Stimulated activated CD8-positive, alpha-beta memory T cell treated with anti-CD3 and anti-CD28 coated beads, Interleukin-15, amount 100 ng/mL, for 48 hours (primary cell): ENCODE data around the gene DCLK1.
"Not testable (repeated sequence)": the region's sequence is repeated elsewhere in the genome, so short reads cannot be mapped to it uniquely, and the experiment has no call there.

Experiments used
- DNase-seq, 2 donors: peaks; one replicate each; pipeline ENCODE4 v3.0.0-alpha.2; 2020; ENCODE audit warnings: low read depth in 2 of 2

Gene DCLK1

DNA sequence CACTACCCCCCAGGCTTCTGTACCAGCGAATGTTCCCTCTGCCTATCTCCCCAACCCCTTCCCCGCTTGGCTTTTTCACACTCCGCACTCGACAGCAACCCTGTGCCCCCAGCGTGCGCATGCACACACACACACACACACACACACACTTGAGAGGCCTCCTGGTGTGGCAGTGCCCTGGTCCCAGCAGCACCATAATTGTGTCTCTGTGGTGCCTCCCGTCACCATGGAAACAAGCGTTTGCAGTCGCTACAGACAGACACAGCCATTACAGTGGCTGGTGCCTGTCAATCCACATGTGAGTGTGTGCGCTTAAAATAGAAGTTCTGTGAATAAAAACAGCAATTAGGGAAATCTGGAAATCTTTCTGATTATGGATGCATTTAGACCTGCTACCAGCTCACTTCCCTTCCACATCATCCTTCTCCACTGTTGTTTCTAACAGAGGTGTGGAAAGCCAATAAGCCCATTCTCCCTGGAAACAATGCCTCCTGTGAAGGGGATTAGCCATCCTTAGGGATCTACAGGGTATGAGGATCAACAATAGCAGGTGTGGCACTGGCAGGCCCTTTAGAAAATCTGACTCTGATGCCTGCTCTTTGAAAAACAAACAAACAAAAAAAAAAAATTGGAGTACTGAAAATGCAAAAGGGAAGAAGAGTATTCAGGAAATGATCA, 146.3 kb downstream of the DCLK1 start:
- no peak for DNase-seq

DNA sequence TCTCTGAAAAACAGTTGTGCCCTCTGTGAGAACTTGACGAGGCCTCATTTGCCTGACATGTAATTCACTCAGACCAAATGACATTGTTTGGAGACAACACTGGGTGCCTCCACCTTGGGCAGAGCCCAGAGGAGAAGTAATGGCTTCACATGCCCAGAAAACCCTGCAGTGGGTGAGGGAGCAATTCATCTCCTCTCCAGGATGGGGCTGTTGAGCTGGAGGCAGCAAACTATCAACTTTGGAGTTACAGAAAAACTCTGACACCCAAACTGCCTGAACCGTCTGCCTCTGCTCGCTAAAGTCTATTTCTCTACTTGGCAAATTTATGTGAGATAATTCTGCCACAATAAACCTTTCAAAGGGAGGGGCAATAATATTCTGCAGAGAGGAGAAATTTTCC, 146.9 kb downstream of the DCLK1 start:
- no peak for DNase-seq

DNA sequence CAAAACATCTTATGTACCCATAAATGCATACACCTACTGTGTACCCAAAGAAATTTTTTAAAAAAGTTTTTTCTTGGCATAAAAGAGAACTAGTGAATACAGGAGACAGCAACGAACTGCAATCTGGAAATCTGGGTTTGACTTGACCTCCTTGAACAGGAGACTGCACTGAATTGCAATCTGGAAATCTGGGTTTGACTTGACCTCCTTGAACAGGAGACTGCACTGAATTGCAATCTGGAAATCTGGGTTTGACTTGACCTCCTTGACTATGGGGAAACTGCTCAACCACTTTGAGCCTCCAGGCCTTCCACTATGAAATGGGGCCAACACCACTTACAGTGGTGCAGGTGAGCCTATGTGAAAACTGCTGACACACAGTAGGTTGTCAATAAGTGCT, 147.5 kb downstream of the DCLK1 start:
- not testable (repeated sequence) for DNase-seq

DNA sequence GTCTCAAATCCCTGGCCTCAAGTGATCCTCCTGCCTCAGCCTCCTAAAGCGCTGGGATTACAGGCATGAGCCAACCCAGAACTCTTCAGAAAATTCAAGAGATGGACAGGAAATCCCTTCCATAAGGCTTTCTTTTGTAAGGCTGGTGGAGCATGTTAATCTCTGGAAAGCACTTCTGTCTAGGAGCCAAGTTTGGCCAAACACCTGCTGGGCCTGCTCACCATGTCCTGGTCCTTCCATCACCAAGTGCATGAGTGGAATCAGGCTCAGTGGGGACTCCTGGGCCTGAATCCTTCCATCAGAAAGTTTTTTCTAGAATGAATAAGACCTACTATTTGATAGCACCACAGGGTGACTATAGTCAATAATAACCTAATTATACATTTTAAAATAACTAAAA, 148.0 kb downstream of the DCLK1 start:
- no peak for DNase-seq

DNA sequence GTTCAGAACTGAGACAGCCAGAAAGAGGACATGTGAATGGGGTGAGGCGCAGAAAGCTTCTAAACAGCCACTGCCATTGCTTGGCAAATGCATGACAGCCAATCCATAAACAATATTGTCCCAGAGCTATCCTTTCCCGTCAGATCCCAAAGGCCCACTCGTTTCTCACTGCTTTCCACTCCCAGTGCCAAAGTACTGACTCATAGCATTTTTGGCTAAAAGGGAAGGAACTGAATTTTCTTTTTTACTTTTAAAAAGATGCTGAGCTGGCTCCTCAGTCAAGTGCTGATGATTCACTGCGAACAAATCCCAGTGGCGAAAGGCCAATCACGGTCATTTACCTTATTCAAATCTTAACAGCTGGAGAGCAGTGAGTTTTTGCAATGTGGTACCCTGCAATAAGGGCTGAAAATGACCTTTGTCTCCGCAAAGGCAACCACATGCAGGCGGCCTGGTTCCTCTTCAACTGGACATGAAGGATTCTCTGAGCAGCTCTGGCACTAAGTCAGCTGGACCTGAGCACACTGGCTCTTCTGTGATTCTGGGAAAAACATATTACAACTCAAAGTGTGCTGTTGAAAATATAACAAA, 151.7 kb downstream of the DCLK1 start:
- DNase-seq: no peak

DNA sequence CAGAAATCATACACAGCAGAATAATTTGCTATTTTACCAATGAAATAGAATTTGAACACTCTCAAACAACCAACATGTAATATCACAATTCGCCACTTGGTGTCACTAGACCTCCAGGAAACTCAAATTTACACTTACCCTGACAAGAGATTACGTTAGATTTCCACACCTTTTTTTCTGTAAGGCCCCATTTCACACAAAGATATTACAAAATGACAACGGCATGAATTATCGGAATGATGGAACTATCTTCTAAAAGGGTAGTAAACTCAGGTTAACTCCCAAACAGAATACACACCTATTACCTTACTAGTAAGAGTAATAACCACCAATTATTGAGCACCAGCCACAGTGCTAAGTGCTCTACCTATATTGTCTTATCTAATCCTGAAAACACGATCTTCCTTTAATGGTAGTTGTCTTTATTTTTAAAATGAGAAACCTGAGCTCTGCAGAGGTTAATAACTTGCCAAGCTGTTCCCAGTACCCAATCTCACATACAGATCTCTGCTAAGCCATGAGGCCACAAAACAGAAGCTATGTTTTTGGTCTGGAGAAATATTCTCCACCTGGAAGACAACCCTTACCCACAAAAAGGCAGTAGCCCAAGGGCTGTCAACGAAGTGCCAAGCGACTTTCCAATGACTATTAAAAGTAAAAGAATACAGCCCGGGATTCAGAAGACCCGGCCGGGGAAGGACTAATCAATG, 152.4 kb downstream of the DCLK1 start:
- no peak for DNase-seq

DNA sequence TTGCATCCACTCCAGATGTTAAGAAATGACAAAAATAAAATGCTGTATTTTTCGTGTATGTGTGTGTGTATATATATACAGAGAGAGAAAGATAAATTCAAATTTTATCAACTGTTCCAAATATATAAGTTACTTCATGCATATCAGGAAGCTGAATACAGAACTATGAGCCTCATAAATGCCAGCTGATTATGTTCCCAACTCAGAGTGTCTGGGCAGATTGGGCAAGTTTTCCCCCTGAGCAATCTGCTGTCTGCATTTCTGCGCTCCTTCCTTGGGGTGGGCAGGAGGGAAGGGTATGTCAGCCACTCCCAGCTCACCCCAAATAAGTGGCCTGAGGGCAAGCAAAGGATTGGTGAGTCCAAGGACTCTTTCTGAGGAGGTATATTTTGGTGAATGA, 154.1 kb downstream of the DCLK1 start:
- no peak for DNase-seq

DNA sequence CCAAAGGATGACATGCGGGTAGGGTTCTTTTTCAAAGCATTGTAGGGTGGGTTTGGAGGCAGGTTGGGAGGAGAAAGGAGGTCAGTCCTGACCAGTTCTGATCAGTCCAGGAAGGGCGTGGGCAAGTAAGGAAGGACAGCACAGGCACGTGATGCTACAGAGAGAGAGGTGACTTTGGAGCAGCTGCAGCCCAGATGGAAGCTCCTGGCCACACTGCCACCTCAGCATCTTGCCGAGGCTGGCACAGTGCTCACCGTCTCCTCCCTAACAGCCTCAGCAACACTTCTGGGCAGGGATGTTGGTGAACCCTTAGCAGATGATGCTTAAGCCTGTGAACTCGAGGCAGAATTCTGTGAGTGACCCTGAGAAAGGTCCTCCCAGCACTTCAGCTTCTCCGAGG, 155.1 kb downstream of the DCLK1 start:
- DNase-seq: no peak

DNA sequence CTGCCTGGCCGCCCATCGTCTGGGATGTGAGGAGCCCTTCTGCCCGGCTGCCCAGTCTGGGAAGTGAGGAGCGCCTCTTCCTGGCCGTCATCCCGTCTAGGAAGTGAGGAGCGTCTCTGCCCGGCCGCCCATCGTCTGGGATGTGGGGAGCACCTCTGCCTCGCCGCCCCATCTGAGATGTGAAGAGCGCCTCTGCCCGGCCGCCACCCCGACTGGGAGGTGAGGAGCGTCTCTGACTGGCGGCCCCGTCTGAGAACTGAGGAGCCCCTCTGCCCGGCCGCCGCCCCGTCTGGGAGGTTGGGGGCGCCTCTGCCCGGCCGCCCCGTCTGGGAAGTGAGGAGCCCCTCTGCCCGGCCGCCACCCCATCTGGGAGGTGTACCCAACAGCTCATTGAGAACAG, 164.2 kb downstream of the DCLK1 start:
- not testable (repeated sequence) for DNase-seq

DNA sequence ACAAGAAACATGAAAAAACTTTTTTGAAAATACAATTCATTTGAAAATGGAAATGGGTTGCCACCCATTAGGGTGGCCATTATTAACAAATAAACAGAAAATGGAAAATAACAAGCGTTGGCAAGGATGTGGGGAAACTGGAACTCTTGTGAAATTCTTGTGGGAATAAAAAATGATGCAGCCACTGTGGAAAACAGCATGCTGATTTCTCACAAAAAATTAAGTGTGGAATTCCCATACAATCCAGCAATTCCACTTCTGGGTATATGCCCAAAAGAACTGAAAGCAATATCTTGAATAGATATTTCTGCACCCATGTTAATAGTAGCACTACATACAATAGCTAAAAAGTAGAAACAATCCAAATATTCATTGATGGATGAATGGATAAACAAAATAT, 165.2 kb downstream of the DCLK1 start:
- no peak for DNase-seq

DNA sequence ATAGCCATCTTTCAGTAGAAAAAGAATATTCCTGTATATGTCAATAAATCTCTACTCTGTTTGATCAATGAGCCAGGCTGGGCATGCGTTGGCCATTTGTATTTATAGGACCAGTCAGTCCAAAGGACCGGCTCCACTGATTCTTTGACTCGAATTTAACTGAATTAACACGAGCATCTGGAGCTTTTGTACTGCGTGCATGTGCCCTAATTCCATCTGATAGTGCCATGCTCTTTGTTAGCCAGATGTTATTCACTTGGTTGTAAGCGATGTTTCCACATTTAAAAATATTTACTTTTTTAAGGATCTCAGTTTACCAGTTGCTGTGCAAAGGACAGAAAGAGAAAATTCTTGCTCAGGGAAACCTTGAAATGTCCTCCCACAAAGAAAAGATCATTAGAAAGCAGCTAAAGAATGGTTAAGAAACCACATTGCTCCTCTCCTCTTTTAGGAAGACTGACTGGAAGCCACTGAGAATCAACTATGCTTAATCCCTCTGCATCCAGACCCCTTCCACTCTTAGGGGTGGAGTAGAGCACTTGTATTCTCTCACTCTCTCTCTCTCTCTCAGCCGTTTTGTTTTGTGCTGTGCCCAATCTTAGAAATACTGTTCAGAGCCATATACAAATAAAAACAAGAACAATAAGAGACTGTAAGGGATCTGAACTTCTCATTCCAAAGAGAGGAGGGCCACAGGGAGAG, 165.8 kb downstream of the DCLK1 start:
- no peak for DNase-seq

DNA sequence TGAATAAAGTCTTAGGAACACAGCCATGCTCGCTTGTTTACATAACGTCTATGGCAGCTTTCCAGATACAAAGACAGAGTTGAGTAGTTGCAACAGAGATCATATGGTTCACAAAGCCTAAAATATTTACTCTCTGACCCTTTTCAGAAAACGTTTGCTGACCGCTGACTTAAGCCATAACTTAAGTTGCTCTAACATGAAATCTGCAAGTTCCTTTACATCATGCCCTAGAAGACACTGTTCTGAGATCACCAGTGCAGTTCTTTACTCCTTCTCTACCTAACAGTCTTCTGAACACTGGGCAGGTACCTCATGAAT, 166.4 kb downstream of the DCLK1 start:
- no peak for DNase-seq

DNA sequence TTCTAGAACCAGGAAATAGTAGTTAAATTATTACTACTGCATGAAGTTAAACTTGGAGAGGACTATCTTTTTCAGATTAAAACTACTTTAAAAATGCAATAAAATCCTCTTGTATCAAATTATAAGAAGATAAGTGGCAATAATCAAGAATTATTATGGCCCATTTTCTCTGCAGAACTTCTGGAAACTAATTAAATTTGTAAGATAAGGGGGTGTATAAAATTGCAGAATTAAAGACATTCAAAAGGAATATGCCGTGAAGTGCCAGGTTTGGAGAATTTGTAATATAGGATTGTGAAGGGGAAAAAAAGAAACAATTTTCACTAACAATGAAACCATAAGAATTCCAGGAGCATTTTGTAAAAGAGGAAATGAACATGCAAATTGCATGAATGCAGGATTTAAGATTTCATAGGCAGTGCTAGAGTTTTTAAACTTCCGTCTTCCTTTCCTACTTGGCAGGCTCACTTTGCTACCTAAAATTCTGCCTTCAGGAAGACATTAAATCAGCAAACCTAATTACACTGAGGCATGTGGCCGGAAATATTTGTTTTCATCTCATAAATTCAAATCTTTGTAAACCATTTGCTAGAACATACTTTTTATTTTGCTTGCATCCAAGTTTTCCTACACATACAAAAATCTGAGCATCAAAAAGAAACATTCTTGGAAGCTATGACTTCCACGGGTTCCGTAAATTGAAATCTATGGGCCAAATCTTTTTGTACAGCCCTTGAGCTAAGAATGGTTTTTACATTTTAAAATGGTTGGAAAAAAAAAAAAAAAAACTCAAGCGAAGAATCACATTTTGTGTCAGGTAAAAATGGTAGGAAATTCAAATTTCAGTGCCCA, 166.9 kb downstream of the DCLK1 start:
- no peak for DNase-seq

DNA sequence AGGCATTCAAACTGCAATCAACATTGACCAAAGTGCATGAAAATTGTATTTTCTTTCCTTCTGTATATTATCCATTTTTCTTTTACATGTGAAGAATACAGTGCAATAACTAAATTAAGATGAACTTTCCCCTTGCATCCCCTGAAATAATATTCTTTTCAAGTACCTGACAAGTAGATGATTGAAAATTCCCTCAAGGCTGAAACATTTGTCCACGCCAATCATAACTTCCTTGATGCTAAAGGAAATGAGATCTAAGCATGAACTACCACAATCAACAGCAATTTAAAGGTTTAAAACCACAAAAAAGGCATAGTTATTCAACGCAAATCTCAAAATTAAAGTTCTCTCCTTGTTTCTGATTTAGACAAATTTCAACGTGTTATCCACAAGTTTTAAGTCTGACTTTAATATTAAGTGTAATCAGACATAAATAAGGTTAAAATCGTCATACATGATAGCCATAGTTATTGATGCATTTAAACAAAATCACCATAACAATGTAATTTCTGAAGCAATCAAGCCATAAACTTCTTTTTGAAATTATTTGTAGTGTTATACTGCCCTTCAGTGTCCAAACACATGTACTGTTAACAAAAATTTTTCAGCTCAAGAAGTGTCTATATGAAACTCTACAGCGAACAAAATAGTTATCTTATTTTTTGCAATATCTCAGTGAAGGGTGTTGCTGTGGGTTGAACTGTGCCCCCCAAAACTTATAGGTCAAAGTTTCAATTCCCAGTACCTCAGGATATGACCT, 169.5 kb downstream of the DCLK1 start:
- no peak for DNase-seq

DNA sequence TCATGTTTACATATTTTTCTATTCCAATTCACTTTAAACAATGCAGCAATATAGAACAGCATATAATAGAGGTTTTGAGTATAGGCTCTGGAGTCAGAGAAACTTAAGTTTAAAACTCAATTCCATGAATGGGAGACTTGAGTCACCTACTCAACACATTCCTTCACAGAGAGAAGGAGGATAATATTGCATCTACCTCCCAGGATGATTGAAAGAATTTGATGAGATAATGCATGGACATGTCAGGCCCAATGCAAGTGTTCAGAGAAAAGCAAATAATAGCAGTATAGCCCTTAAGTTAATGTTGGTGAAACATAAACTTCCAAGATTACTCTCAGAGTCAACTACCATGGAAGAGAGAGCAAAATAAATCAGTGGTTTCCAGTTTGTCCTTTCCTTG, 170.2 kb downstream of the DCLK1 start:
- no peak for DNase-seq

DNA sequence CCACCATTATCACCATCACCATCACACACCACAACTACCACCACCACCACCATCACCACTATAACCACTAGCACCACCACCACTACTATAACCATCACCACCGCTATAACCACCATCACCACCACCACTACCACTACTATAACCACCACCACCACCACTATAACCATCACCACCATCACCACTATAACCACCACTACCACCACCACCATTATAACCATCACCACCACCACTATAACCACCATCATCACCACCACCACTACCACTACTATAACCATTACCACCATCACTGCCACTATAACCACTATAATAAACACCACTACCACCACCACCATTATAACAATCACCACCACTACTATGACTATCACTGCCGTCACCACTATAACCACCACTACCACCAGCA, 173.2 kb downstream of the DCLK1 start:
- no peak for DNase-seq

DNA sequence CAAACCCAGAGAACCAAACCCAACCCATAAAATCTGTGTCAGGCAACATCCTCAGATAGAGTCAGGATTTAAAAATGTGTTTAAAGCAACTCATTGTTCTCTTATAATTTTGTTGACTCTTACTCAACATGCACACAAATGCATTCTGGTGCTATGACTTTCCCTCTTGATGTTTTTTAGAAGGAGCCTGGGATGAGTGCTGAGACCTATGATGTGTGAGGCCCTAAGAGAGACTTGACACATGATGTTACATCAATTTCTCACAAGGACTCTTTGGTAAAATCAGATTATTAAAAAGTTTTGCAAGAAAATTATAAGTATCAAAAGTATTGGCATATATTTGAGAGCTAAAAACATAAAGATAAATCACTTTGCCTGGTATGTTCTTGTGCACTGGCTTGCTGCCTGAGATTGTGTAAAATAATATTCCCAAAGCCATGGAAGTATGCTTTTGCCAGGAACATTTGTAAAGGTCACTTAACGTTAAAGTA, 173.9 kb downstream of the DCLK1 start:
- DNase-seq: no peak

DNA sequence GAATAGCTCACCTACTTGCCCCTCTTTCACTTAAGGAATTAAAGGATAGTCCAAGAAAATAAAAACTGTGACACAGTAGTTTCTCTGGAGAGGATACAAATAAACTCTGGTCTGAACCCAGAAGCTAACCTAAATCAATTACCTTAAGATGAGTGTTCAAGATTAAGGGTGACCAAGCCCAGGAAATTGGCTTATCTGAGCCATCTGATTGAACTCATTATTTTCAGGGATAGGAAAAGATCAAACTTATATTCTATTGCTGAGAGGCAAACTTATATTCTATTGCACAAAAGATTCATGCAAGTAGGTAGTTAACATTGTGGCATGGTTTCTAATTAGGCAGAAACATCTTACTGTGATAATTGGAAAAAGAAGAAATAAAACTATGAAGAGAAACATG, 175.1 kb downstream of the DCLK1 start:
- no peak for DNase-seq

DNA sequence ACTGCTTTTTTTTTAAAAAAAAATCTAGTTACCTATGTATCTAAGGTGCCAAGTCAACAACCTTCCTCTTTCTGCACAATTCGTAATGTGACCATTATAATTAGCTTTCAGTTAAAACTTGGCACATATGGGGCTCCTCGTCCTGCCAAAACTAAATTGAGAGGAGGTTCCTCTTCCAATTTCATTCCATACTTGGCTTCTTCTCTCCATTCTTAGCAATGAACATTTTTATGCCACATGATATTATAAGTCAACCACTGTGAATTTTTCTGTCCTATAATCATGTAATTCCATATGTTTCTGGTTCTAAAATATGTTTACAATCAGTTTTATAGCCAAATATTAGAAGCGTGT, 177.0 kb downstream of the DCLK1 start:
- no peak for DNase-seq

DNA sequence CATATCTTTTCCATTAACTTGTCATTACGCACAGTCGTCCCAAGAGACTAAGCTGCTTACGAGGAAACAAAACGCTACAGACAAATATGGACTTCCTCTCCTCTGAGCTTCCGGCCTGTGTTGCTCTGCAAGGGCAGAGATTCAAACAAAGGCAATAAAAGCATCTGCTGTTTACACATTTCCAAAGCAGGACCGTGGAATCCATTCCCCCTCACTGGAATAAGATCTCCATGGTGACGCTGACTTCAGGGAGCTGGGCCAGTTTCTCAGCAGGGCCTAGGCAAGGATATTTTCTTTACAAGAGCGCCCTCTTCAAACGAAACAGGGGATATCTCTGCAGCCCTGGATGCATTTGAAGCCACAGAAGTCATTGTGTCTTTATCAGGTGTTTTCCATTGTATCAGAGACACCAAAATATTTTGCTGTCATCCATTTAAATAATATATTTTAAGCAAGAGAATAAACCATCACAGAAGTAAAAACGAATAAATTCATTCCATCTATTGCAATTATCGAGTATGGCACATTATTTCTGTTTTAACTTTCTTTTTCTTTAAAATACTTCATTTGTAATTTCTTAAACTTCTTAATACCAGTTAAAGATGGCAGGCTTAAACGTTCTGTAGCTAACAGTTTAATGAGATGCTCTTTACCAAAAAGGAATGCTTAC, 177.5 kb downstream of the DCLK1 start:
- no peak for DNase-seq

DNA sequence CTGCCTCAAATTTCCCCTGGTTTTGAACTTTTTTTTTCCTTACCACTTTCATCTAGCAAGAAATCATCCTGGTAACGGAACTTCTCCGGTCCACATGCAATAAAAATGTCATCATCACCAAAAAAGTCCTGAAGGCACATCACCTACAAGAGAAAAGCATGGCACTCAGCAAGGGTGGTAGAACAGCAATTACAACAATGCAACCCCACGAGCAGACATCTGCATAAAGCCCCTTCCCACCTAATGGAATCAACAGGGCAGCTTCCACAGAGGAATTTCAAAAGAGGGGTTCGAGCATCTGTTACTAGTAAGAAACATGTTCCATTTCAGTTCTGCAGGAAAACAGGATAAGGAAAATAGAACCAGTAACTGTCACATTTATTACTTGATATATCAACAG, 183.9 kb downstream of the DCLK1 start:
- DNase-seq: no peak
